WTC11 (cell line): Measurements from ENCODE around the gene MRPL39. TPM values are rescaled to one million over a fixed set of nuclear protein-coding genes. Genes with fewer than 3 reads are reported as not detected.

ENCODE experiments used
- ATAC-seq: fragments of 200-7000 bp; cut with Tn5 transposase; 2 replicates; pipeline ENCODE4 v1.10.0; 2021; ENCODE audit warnings: mild to moderate bottlenecking, moderate library complexity
- CTCF ChIA-PET: fragments of 300-600 bp; sonication (Branson Sonifier 250); formaldehyde crosslinking; loops from one replicate; lab custom pipeline; 2021; ENCODE audit warnings: antibody characterized with exemption; lab: Charles Lee
- POLR2A ChIA-PET: fragments of 350-600 bp; sonication (Branson Sonifier 250); formaldehyde crosslinking; loops from one replicate; lab custom pipeline; 2021; ENCODE audit warnings: antibody characterized with exemption; lab: Charles Lee
- DNase-seq: peaks from one replicate; pipeline ENCODE4 v3.0.0; 2021; ENCODE audit warnings: low spot score
- H3K27ac Mint-ChIP-seq: 2 replicates; pipeline ENCODE4 v1.8.0; 2021; ENCODE audit warnings: mixed read lengths
- H3K27me3 Mint-ChIP-seq: 2 replicates; pipeline ENCODE4 v1.8.0; 2021; ENCODE audit warnings: low read depth, mild to moderate bottlenecking, moderate library complexity, mixed read lengths
- H3K36me3 Mint-ChIP-seq: 2 replicates; pipeline ENCODE4 v1.8.0; 2021; ENCODE audit warnings: mixed read lengths
- H3K4me1 Mint-ChIP-seq: 2 replicates; pipeline ENCODE4 v1.8.0; 2022; ENCODE audit warnings: mixed read lengths
- H3K4me3 Mint-ChIP-seq: 2 replicates; pipeline ENCODE4 v1.8.0; 2021; ENCODE audit warnings: mild to moderate bottlenecking, moderate library complexity, mixed read lengths
- H3K9me3 Mint-ChIP-seq: 2 replicates; pipeline ENCODE4 v1.8.0; 2021; ENCODE audit warnings: mixed read lengths
- ARID4B ChIP-seq: sonication (generic); formaldehyde crosslinking; IDR thresholded peaks from 2 replicates; pipeline ENCODE4 v1.8.0; 2023; ENCODE audit warnings: missing genetic modification reagents, mild to moderate bottlenecking, borderline replicate concordance
- ATF1 ChIP-seq: sonication (generic); formaldehyde crosslinking; IDR thresholded peaks from 2 replicates; pipeline ENCODE4 v1.8.1; 2023; ENCODE audit warnings: mild to moderate bottlenecking, moderate library complexity, missing genetic modification reagents
- ATF3 ChIP-seq: sonication (generic); formaldehyde crosslinking; conservative IDR thresholded peaks from 2 replicates; pipeline ENCODE4 v1.8.1; 2022; ENCODE audit warnings: mild to moderate bottlenecking, missing genetic modification reagents
- CBFB ChIP-seq: sonication (generic); formaldehyde crosslinking; IDR thresholded peaks from 2 replicates; pipeline ENCODE4 v1.8.1; 2022; ENCODE audit warnings: mild to moderate bottlenecking, low read depth, missing genetic modification reagents
- CDX4 ChIP-seq: fragments of 250-450 bp; sonication (Bioruptor Pico); IDR thresholded peaks from 2 replicates; pipeline ENCODE4 v1.9.0; 2021; ENCODE audit warnings: moderate library complexity, mild to moderate bottlenecking, inconsistent platforms, borderline replicate concordance
- CTCF ChIP-seq: fragments of 200-600 bp; IDR thresholded peaks from 2 replicates; pipeline ENCODE4 v1.8.0; 2022; ENCODE audit warnings: antibody characterized with exemption
- E2F5 ChIP-seq: sonication (generic); formaldehyde crosslinking; IDR thresholded peaks from 2 replicates; pipeline ENCODE4 v1.8.1; 2022; ENCODE audit warnings: mild to moderate bottlenecking, moderate library complexity, missing genetic modification reagents
- FOXP4 ChIP-seq: sonication (generic); formaldehyde crosslinking; IDR thresholded peaks from 2 replicates; pipeline ENCODE4 v1.8.0; 2022; ENCODE audit warnings: mild to moderate bottlenecking, missing genetic modification reagents
- JUN ChIP-seq: sonication (generic); formaldehyde crosslinking; IDR thresholded peaks from 2 replicates; pipeline ENCODE4 v1.8.0; 2023; ENCODE audit warnings: mild to moderate bottlenecking, missing genetic modification reagents
- KAT7 ChIP-seq: sonication (generic); formaldehyde crosslinking; IDR thresholded peaks from 2 replicates; pipeline ENCODE4 v1.8.1; 2023; ENCODE audit warnings: missing genetic modification reagents, mild to moderate bottlenecking, borderline replicate concordance
- MYBL2 ChIP-seq: sonication (generic); formaldehyde crosslinking; IDR thresholded peaks from 2 replicates; pipeline ENCODE4 v1.8.1; 2023; ENCODE audit warnings: mild to moderate bottlenecking, moderate library complexity, missing genetic modification reagents
- NR1H2 ChIP-seq: sonication (generic); formaldehyde crosslinking; IDR thresholded peaks from 2 replicates; pipeline ENCODE4 v1.9.0; 2021; ENCODE audit warnings: mild to moderate bottlenecking, moderate library complexity, missing genetic modification reagents
- RELA ChIP-seq: sonication (generic); formaldehyde crosslinking; IDR thresholded peaks from 2 replicates; pipeline ENCODE4 v1.8.1; 2022; ENCODE audit warnings: missing genetic modification reagents, mild to moderate bottlenecking, borderline replicate concordance
- SOX15 ChIP-seq: fragments of 250-450 bp; sonication (Bioruptor Pico); IDR thresholded peaks from 2 replicates; pipeline ENCODE4 v1.9.0; 2021; ENCODE audit warnings: mild to moderate bottlenecking
- ZBTB21 ChIP-seq: sonication (generic); formaldehyde crosslinking; IDR thresholded peaks from 2 replicates; pipeline ENCODE4 v1.8.1; 2023; ENCODE audit warnings: mild to moderate bottlenecking, missing genetic modification reagents, borderline replicate concordance
- ZNF232 ChIP-seq: sonication (generic); formaldehyde crosslinking; IDR thresholded peaks from 2 replicates; pipeline ENCODE4 v1.8.0; 2022; ENCODE audit warnings: mild to moderate bottlenecking, missing genetic modification reagents
- ZNF317 ChIP-seq: sonication (generic); formaldehyde crosslinking; IDR thresholded peaks from 2 replicates; pipeline ENCODE4 v1.8.1; 2023; ENCODE audit warnings: low read depth, mild to moderate bottlenecking, moderate library complexity, missing genetic modification reagents, borderline replicate concordance
- ZNF425 ChIP-seq: fragments of 250-450 bp; sonication (Bioruptor Pico); conservative IDR thresholded peaks from 2 replicates; pipeline ENCODE4 v1.9.0; 2021; ENCODE audit warnings: mild to moderate bottlenecking
- total RNA-seq: library from RNA; stranded (reverse); gene quantifications from 3 replicates; pipeline ENCODE4 v1.2.3, GENCODE V29; 2021

The MRPL39 gene
- total RNA-seq, 1 experiment from 2014 or later: 34.7 TPM

- TF ChIP-seq CTCF: no peak
Measured at GRCh38 chr21:25569711-25570110, 37.6 kb downstream of the MRPL39 start (continued).

- POLR2A ChIA-PET: no interaction called here
- no peak for DNase-seq
- TF ChIP-seq JUN (CRISPR knock-in tag): no peak
- TF ChIP-seq E2F5 (CRISPR knock-in tag): no peak
- no peak for TF ChIP-seq ZNF232
- no peak for TF ChIP-seq ARID4B (CRISPR knock-in tag)
- TF ChIP-seq ZNF425 (CRISPR knock-in tag): no peak
- no peak for TF ChIP-seq ATF1
- no peak for TF ChIP-seq NR1H2 (CRISPR knock-in tag)
- no peak for TF ChIP-seq MYBL2 (CRISPR knock-in tag)
- TF ChIP-seq KAT7 (CRISPR knock-in tag): no peak
- TF ChIP-seq ZBTB21 (CRISPR knock-in tag): no peak
- TF ChIP-seq CBFB (CRISPR knock-in tag): no peak
- TF ChIP-seq SOX15 (CRISPR knock-in tag): no peak
- no peak for TF ChIP-seq ATF3 (CRISPR knock-in tag)
- no peak for TF ChIP-seq CDX4 (CRISPR knock-in tag)
- TF ChIP-seq ZNF317 (CRISPR knock-in tag): no peak
- TF ChIP-seq RELA (CRISPR knock-in tag): no peak
- TF ChIP-seq FOXP4 (CRISPR knock-in tag): no peak
- no peak for ATAC-seq
- H3K36me3 Mint-ChIP-seq: no peaks in the 10 kb centered on the region
- H3K9me3 Mint-ChIP-seq: no peaks in the 10 kb centered on the region
- H3K27ac Mint-ChIP-seq: no peak overlapping the region
- H3K27me3 Mint-ChIP-seq: peaks cover 4% of the 10 kb centered on the region; the same call in 1 of the 2 replicates
- CTCF ChIA-PET: no interaction called here
- peaks cover 6% of the 10 kb centered on the region for H3K4me1 Mint-ChIP-seq
- no peak overlapping the region for H3K4me3 Mint-ChIP-seq
Measured at GRCh38 chr21:25569084-25569483, 38.2 kb downstream of the MRPL39 start.
